Measurements from ENCODE around the gene PLCB3. TPM values are rescaled to one million over a fixed set of nuclear protein-coding genes. Genes with fewer than 3 reads are reported as not detected.
"Not testable (repeated sequence)": the region's sequence is repeated elsewhere in the genome, so short reads cannot be mapped to it uniquely, and the experiment has no call there.

PLCB3 gene
- total RNA-seq, 5 donors from 2014 or later (not counting 1 experiment from before 2014, with no cell fraction given), result 3.6 to 14.9 (median 11.2) TPM

- Mint-ChIP-seq H3K4me1 (peaks cover 38 to 48% (median 45%) of the 10 kb centered on the region in 3 donors), H3K36me3 (no peaks in the 10 kb centered on the region), H3K4me3 (peak overlapping the region; percentile 80 to 90 (median 89)), H3K27me3 (no peaks in the 10 kb centered on the region), H3K27ac (peak overlapping the region; percentile 87 to 88), H3K9me3 (no peaks in the 10 kb centered on the region)
- Histone ChIP-seq H3K4me1 (ENCODE audit: control insufficient read depth in 1 of 2, extremely low read depth in 1 of 2, insufficient read depth in 2 of 2, low read length in 2 of 2) (peaks cover 12 to 57% of the 10 kb centered on the region in 2 experiments), H3K36me3 (ENCODE audit: control insufficient read depth in 2 of 2, extremely low read depth in 1 of 2, insufficient read depth in 1 of 2, low read length in 1 of 2) (peaks cover 6 to 10% of the 10 kb centered on the region in 2 donors), H3K4me3 (ENCODE audit: control insufficient read depth in 1 of 2, extremely low read depth in 1 of 2, low read length in 1 of 2) (peak overlapping the region in 1 of 2 donors; percentile 64), H3K27me3 (replicated peaks in 1 of 2; ENCODE audit: control insufficient read depth in 2 of 2, extremely low read depth in 1 of 2, insufficient read depth in 2 of 2, low read length in 1 of 2) (no peaks in the 10 kb centered on the region), H3K9me3 (no peaks in the 10 kb centered on the region), H3K27ac (ENCODE audit: low read length) (peak overlapping the region; percentile 30)
- ChIA-PET POLR2A (interaction anchor here in 1 of 2 donors (0.6 to 0.7 kb wide), 3 partner anchors 14 to 21 kb away, joined by 3 to 11 read pairs (median 4); no protein-coding TSS in a partner anchor), CTCF (interaction anchor here in 1 of 2 donors (0.6 to 1.1 kb wide), 4 partner anchors 18 to 73 kb away, joined by 3 to 4 read pairs (median 3); partner anchors contain the start of gene PRDX5)
- WGBS (ENCODE audit: insufficient coverage), result 43% methylated on average over 3 of the region's 6 CpGs
- ATAC-seq (replicated peaks in 1 of 4) (no peak), DNase-seq (no peak)
These were observed 6.4 kb upstream of the PLCB3 start for GRCh38 chr11:64244966-64245365.

GRCh38 chr11:64245401-64245796, 5.9 kb upstream of the PLCB3 start:
- peaks cover 12 to 57% of the 10 kb centered on the region in 2 experiments for H3K4me1 ChIP-seq (ENCODE audit: control insufficient read depth in 1 of 2, extremely low read depth in 1 of 2, insufficient read depth in 2 of 2, low read length in 2 of 2)
- 10% methylated on average over 2 of the region's 6 CpGs for WGBS (ENCODE audit: insufficient coverage)

DNA sequence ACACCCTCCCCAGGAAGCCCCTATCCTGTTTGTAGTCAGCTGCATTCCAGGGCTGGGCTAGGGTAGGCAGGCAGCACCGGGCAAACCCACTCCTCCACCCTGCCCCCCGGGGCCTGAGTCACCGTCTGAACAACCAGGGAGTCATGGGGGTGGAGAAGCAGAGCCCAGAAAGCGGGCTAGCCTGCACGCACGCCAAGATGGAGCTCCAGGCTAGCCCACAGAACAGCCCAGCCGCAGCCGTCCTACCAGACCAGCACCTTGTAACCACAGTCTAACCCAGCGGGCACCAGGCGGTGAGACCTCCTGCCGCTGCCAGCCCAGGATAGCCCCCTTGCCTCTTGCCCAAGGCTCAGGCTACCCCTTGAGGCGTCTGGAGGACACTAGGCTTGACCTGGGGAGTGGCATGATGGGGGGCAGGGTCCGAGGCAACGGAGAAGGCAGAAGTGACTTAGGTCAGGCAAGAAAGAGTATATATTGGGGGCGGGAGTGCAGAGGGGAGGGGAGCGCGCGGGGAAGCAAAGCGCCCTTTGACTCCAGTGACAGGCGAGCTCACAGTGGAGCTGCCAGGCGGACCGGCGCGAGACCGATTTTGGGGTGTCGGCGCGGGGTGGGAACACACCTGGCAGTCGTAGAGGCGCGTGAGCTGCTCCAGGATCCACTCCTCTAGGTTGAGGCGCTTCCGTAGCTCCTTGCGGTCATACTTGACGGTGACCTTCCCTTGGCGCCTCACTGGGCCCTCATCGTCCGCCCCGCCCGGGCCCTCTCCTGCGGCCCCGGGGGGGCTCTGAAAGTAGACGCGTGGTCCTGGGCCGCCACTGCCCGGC, 5.3 kb upstream of the PLCB3 start:
- peaks cover 6 to 10% of the 10 kb centered on the region in 2 donors for H3K36me3 ChIP-seq (ENCODE audit: control insufficient read depth in 2 of 2, extremely low read depth in 1 of 2, insufficient read depth in 1 of 2, low read length in 1 of 2)
- Mint-ChIP-seq H3K9me3 (no peaks in the 10 kb centered on the region), H3K4me1 (peaks cover 36 to 45% (median 38%) of the 10 kb centered on the region in 3 donors), H3K36me3 (no peaks in the 10 kb centered on the region), H3K27me3 (no peaks in the 10 kb centered on the region), H3K27ac (peak overlapping the region; percentile 87 to 88), H3K4me3 (peak overlapping the region; percentile 80 to 90 (median 89))
- DNase-seq (peak in 18 of 35 experiments; percentile 25 to 77 (median 38)), ATAC-seq (replicated peaks in 1 of 4) (no peak)
- CTCF ChIA-PET, result interaction anchor here (0.6 to 1.1 kb wide), 5 partner anchors 41 to 72 kb away, joined by 3 to 5 read pairs (median 3); partner anchors contain the start of genes PRDX5 (in 1 of the 2) and STIP1 (in 1 of the 2)
- POLR2A ChIA-PET, result no interaction called here
- peak overlapping the region; percentile 43 for H3K27ac ChIP-seq (ENCODE audit: low read length)
- peaks cover 14 to 60% of the 10 kb centered on the region in 2 experiments for H3K4me1 ChIP-seq (ENCODE audit: control insufficient read depth in 1 of 2, extremely low read depth in 1 of 2, insufficient read depth in 2 of 2, low read length in 2 of 2)
- H3K27me3 ChIP-seq (replicated peaks in 1 of 2; ENCODE audit: control insufficient read depth in 2 of 2, extremely low read depth in 1 of 2, insufficient read depth in 2 of 2, low read length in 1 of 2), result peaks cover 0 to 7% of the 10 kb centered on the region in 2 experiments
- H3K4me3 ChIP-seq (ENCODE audit: control insufficient read depth in 1 of 2, extremely low read depth in 1 of 2, low read length in 1 of 2), result peak overlapping the region; percentile 64 to 76
- no peaks in the 10 kb centered on the region for H3K9me3 ChIP-seq
- WGBS (ENCODE audit: insufficient coverage), result under 1% methylated on average over 41 of the region's 46 CpGs

More at GRCh38 chr11:64245401-64245796, 5.9 kb upstream of the PLCB3 start:
- Histone ChIP-seq H3K27me3 (replicated peaks in 1 of 2; ENCODE audit: control insufficient read depth in 2 of 2, extremely low read depth in 1 of 2, insufficient read depth in 2 of 2, low read length in 1 of 2) (peaks cover 0 to under 1% of the 10 kb centered on the region in 2 experiments), H3K4me3 (ENCODE audit: control insufficient read depth in 1 of 2, extremely low read depth in 1 of 2, low read length in 1 of 2) (peak overlapping the region; percentile 64 to 76), H3K36me3 (ENCODE audit: control insufficient read depth in 2 of 2, extremely low read depth in 1 of 2, insufficient read depth in 1 of 2, low read length in 1 of 2) (peaks cover 6 to 10% of the 10 kb centered on the region in 2 donors), H3K27ac (ENCODE audit: low read length) (peak overlapping the region; percentile 43), H3K9me3 (no peaks in the 10 kb centered on the region)
- Mint-ChIP-seq H3K27ac (peak overlapping the region; percentile 87 to 88), H3K27me3 (no peaks in the 10 kb centered on the region), H3K36me3 (no peaks in the 10 kb centered on the region), H3K4me1 (peaks cover 36 to 46% (median 41%) of the 10 kb centered on the region in 3 donors), H3K9me3 (no peaks in the 10 kb centered on the region), H3K4me3 (peak overlapping the region; percentile 80 to 90 (median 89))
- ChIA-PET POLR2A (interaction anchor here in 1 of 2 donors (0.7 kb wide), 1 partner anchor 18 kb away, joined by 11 read pairs; no protein-coding TSS in a partner anchor), CTCF (interaction anchor here in 1 of 2 donors (0.6 to 1.1 kb wide), 4 partner anchors 19 to 72 kb away, joined by 3 to 4 read pairs (median 3); partner anchors contain the start of gene PRDX5)
- ATAC-seq (replicated peaks in 1 of 4) (no peak), DNase-seq (peak in 18 of 35 experiments; percentile 18 to 63 (median 36))

DNA sequence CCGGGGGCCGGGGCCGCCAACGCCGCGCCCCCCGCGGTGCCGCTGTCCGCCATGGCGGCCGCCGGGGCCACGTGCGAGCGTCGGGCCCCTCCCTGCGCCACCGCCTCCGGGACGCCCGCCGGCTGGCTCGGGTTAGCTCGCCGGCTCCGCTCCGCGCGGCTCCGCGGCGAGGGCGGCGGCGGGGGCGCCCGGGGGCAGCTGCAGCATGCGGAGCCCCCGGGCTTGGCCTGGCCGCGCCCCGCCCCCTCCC, 4.8 kb upstream of the PLCB3 start:
- H3K4me3 ChIP-seq (ENCODE audit: control insufficient read depth in 1 of 2, extremely low read depth in 1 of 2, low read length in 1 of 2); H3K9me3 ChIP-seq; DNase-seq; CTCF ChIA-PET; H3K27ac ChIP-seq (ENCODE audit: low read length); H3K27me3 Mint-ChIP-seq; H3K9me3 Mint-ChIP-seq; H3K36me3 Mint-ChIP-seq; POLR2A ChIA-PET; H3K27me3 ChIP-seq (replicated peaks in 1 of 2; ENCODE audit: control insufficient read depth in 2 of 2, extremely low read depth in 1 of 2, insufficient read depth in 2 of 2, low read length in 1 of 2): not testable (repeated sequence)
- H3K4me1 ChIP-seq (ENCODE audit: control insufficient read depth in 1 of 2, extremely low read depth in 1 of 2, insufficient read depth in 2 of 2, low read length in 2 of 2), result peaks cover 14 to 63% of the 10 kb centered on the region in 2 experiments
- Mint-ChIP-seq H3K27ac (peak overlapping the region in 1 of 2 donors; percentile 66), H3K4me3 (peak overlapping the region; percentile 76 to 89 (median 83)), H3K4me1 (peaks cover 35 to 46% (median 36%) of the 10 kb centered on the region in 3 donors)
- ATAC-seq (replicated peaks in 1 of 4), result peak; percentile 13 to 34 (median 17)
- H3K36me3 ChIP-seq (ENCODE audit: control insufficient read depth in 2 of 2, extremely low read depth in 1 of 2, insufficient read depth in 1 of 2, low read length in 1 of 2), result peaks cover 6 to 10% of the 10 kb centered on the region in 2 donors
- under 1% methylated on average over 34 of the region's 43 CpGs for WGBS (ENCODE audit: insufficient coverage)

DNA sequence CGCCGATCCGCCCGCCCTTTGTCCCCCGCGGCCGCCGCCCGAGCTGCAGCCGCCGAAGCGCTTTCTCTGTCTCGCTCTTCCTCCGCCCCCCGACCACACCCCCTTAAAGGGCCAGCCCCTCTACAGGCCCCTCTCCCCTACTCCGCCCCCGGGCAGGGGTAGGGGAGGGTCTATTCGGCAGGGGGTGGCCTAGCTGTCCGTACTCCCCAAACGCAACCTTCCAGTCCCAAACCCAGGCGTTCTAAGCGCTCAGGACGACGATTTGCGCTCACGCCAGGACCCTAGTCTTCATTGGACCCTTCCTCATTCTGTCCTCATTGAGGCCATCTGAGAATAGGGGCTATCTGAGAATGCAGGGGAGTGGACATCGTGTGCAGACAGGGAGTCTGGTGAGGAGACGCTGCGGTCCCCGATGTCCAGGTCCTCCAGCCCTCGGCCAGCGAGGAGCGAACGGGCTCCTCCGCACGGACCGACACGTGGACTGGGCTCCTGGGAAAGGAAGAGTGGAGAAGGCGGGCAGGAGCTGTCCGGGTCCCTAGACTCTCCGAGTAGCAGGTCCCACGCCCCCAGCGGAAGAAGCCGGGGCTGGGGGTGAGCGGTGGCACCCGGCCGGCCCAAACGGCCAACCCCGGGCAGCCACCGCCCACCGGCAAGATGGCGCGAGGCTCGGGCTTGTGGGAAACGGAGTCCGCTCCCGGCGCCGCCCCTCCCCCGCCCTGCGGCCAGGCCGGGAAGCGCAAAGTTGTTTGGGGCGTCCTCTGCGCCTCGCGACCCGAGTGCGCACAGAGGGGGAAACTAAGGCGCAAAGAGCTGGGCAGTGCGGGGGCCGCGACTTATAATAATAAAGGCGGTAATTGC, 4.2 kb upstream of the PLCB3 start, which contains the start of gene PPP1R14B:
Gene PPP1R14B, minus strand, starts transcription at position 73 of the 858 bp plus-strand sequence. CDS start 270 bp downstream, outside the sequence.
- DNase-seq (peak; percentile 42 to 82 (median 72)), ATAC-seq (replicated peaks in 1 of 4) (peak; percentile 69 to 72 (median 70))
- no peaks in the 10 kb centered on the region for H3K9me3 Mint-ChIP-seq
- no peaks in the 10 kb centered on the region for H3K36me3 Mint-ChIP-seq
- Histone ChIP-seq H3K27ac (ENCODE audit: low read length) (peak within 1 kb of the TSS; percentile 57), H3K4me1 (ENCODE audit: control insufficient read depth in 1 of 2, extremely low read depth in 1 of 2, insufficient read depth in 2 of 2, low read length in 2 of 2) (peaks cover 17 to 63% of the 10 kb centered on the region in 2 experiments), H3K9me3 (no peaks in the 10 kb centered on the region), H3K36me3 (ENCODE audit: control insufficient read depth in 2 of 2, extremely low read depth in 1 of 2, insufficient read depth in 1 of 2, low read length in 1 of 2) (peaks cover 6 to 10% of the 10 kb centered on the region in 2 donors), H3K27me3 (replicated peaks in 1 of 2; ENCODE audit: control insufficient read depth in 2 of 2, extremely low read depth in 1 of 2, insufficient read depth in 2 of 2, low read length in 1 of 2) (peaks cover 0 to 13% of the 10 kb centered on the region in 2 experiments), H3K4me3 (ENCODE audit: control insufficient read depth in 1 of 2, extremely low read depth in 1 of 2, low read length in 1 of 2) (peak within 1 kb of the TSS; percentile 77 to 95)
- H3K27me3 Mint-ChIP-seq, result no peaks in the 10 kb centered on the region
- H3K4me3 Mint-ChIP-seq, result peak within 1 kb of the TSS; percentile 80 to 90 (median 89)
- H3K4me1 Mint-ChIP-seq, result peaks cover 36 to 50% (median 40%) of the 10 kb centered on the region in 3 donors
- ChIA-PET CTCF (no interaction called here), POLR2A (no interaction called here)
- peak within 1 kb of the TSS; percentile 87 to 88 for H3K27ac Mint-ChIP-seq
- WGBS (ENCODE audit: insufficient coverage), result under 1% methylated on average over 44 of the region's 74 CpGs

All from T-cell (primary cell).